Measurements from ENCODE around the gene DNM3.

DNA sequence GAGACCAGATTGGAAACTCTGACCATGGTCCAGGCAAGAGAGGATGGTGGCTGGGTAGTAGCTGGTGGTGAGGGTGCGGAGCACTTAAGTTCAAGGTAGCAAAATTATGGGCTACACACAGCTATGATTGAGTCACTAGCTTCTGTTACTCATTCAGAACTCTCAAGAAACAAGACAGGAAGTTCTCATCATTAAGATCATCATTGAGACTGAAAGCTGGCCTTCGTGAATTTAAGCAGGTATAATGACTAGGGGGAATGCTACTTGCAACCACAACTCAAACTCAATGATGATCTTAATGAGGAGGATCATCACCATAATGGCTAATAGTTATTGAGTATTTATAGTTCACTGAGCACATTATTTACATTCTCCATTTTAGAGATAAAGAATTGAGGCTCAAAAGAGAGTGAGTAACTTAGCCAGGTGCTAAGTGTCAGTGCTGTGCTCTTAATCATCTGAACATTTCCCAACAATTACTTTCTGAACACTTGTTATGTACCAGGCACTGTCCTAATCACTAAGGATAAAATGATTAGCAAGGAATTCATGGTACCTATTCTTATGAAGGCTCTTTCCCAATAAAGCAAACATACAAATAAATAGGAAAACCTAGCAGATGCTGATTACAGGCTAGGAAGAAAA, 292.9 kb downstream of the DNM3 start:
- TF ChIP-seq, protein P1, sequence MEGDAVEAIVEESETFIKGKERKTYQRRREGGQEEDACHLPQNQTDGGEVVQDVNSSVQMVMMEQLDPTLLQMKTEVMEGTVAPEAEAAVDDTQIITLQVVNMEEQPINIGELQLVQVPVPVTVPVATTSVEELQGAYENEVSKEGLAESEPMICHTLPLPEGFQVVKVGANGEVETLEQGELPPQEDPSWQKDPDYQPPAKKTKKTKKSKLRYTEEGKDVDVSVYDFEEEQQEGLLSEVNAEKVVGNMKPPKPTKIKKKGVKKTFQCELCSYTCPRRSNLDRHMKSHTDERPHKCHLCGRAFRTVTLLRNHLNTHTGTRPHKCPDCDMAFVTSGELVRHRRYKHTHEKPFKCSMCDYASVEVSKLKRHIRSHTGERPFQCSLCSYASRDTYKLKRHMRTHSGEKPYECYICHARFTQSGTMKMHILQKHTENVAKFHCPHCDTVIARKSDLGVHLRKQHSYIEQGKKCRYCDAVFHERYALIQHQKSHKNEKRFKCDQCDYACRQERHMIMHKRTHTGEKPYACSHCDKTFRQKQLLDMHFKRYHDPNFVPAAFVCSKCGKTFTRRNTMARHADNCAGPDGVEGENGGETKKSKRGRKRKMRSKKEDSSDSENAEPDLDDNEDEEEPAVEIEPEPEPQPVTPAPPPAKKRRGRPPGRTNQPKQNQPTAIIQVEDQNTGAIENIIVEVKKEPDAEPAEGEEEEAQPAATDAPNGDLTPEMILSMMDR (IDR thresholded peaks at IDR 0.05): no peak
- TF ChIP-seq POLR2AphosphoS5 (IDR thresholded peaks at IDR 0.05): no peak
